ENCODE results near the gene CSRP2.

The CSRP2 gene

GRCh38 chr12:76890151-76891143 is 11.6 kb upstream of the CSRP2 start:
- no peak for DNase-seq

GRCh38 chr12:76888775-76889174 is 10.0 kb upstream of the CSRP2 start:
- no peak for DNase-seq

- peak in 1 of 2 experiments; percentile 60 for DNase-seq
Observed at GRCh38 chr12:76883811-76884210, 5.0 kb upstream of the CSRP2 start.

DNA sequence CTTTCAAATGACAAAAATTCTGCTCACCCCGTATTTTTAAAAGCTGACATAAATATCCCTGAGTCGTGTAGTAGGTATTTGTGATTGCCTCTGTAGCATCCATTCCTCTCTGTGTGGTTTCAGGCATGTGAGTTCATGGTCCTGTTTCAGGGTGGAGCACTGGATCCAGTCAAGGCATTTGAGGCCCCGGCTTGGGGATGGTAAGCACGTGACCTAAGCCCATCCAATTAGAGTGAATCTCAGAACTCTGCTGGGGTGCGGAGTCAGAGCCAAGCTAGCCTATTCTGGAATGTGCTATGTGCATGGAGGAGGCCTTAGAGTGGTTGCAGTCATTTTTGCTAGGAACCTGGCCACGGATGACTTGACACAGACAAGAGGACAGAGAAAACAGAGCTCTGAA is 4.3 kb upstream of the CSRP2 start:
- DNase-seq = no peak

- DNase-seq = no peak
Observed at GRCh38 chr12:76882367-76882766, 3.5 kb upstream of the CSRP2 start.

GRCh38 chr12:76881142-76881541 is 2.3 kb upstream of the CSRP2 start:
- DNase-seq = peak; percentile 62 to 92

DNA sequence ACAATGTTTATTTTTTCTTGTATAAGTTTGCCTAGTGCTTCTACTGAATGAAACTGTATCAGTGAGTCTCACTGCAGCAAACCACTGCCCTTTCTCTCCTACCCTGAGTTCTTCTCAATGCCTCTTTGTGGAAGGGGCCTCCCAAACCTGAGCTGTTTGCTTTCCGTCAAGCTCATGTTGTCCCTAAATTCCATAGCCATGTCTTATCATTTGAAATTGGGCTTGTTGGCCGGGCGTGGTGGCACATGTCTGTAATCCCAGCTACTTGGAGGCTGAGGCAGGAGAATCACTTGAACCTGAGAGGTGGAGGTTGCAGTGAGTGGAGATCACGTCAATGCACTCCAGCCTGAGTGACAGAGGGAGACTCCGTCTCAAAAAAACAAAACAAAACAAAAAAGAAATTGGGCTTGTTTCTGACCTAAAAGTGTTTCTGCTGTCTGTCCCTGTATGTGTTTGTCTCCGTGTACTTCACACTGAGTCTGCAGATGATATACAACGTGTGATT is 1.8 kb upstream of the CSRP2 start:
- no peak for DNase-seq

GRCh38 chr12:76879710-76880518 is 1.1 kb upstream of the CSRP2 start:
- no peak for DNase-seq

DNA sequence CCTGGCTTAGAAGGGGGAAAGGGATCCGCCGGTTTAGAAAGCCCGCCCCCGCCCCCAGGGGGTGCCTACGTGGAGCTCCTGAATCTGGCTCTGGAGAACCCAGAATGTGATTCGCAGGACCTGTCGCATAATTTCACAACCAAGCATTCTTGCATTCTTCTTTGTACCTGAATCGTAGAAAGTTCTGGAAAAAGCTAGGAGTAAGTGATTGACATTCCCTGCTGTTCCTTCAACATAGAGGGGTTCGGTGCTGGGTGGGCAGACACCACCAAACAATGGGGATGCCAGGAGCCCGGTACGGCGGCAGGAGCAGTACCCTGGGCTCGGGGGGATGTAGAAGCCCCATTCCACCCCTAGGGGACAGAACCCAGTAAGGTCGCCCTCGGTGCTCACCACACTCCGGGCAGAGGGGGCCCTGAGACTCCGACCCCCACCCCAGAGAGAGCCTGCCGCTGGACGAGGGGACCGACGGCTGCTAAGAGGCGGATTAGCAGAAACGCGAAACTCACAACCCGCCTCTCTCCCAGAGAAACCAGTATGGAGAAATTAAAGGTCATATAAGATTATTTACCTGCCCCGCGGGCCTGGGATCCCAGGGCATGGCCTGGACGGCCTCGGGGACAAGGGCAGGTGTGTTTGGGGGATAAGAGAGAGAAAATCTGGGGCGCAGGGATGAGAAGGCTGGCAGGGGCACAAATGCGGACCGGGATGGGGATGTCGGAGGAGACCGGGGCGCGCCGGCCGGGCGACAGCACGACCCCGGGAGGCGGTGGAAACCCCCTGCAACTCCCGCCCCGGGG is 520 bp downstream of the CSRP2 start:
- DNase-seq = peak; percentile 33 to 58

GRCh38 chr12:76876696-76877229 is 2.1 kb downstream of the CSRP2 start:
- no peak for DNase-seq

DNA sequence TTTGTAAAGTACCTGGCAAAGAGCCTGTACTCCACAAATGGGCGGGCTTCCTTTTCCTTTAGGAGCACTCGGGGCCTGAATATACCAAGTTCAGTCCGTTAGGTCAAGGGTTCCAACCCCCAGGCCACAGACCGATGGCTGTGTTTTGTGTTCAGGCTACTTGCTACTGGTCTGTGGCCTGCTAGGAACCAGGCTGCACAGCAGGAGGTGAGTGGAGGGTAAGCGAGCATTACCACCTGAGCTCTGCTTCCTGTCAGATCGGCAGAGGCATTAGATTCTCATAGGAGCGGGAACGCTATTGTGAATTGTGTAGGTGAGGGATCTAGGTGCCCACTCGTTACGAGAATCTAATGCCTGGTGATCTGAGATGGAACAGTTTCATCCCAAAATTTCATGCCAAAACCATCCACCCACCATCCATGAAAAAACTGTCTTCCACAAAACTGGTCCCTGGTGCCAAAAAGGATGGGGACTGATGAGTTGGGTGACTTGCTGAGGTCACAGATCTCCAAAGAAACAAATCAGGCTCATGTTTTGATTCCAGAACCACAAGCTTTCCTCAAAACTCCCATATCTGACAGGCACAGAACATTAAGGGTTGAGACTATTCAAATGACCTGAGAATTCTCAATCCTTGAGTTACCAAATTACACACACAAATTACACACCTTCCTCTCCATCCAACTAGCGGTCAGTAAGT is 4.2 kb downstream of the CSRP2 start:
- DNase-seq = no peak

GRCh38 chr12:76874027-76874426 is 4.8 kb downstream of the CSRP2 start:
- DNase-seq = no peak

DNA sequence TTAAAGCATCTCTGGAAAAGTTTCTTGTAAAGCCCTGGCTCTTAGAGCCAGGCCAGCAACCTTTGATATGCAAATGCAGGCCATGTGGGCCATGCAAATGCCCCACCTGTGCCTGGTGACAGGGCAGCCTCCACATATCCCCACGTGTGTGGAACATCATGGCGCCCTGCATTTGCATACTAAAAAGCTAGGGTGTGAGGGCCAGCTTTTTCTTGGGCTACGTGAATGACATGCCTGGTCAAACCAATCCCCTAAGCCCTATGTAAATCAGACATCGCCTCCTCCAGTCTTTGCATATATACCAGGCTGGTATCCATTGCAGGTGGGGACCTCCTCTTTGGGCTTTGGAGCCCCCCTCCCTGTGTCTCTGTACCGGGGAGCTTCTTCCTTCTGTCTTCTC is 6.4 kb downstream of the CSRP2 start:
- no peak for DNase-seq

DNA sequence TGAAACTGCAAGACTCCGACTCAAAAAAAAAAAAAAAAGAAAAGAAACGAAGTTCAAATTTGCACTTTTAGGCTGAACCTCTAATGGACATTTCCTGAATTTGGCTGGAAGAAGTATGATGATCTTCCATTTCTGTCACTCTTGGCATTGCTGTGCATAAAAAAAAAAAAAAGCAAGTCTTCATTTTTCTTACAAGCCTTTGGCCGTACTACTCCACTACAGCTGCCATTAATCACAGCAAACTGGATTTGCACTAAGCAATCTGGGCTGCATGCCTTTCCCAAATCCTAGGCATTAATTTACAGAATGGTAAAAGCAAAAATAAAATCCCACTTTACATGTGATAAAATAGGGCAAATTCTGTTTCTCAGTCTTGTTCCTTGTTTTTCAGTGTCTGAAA is 7.1 kb downstream of the CSRP2 start:
- DNase-seq = no peak

- DNase-seq = no peak
Observed at GRCh38 chr12:76871082-76871481, 7.7 kb downstream of the CSRP2 start.

DNA sequence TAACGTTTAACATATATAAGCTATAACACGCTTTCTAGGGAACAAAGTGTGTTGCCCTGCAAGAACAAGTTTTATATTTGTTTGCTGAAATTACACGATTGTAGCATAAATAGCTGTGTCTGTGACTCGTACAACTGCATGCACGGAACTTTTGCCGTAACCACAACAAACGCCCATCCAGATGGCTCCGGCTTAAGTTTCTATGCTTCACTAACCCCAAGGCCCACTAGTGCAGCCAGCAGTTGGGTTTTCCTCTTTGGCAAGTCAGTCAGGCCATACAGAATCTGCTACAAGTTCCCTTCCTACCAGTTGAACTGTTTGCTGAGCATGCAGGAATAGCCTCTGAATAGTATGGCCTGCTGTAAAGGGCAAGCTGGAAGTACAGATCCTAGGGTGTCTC is 12.1 kb downstream of the CSRP2 start:
- peak; percentile 79 to 94 for DNase-seq

GRCh38 chr12:76866151-76866567 is 12.7 kb downstream of the CSRP2 start:
- peak; percentile 66 to 81 for DNase-seq

DNA sequence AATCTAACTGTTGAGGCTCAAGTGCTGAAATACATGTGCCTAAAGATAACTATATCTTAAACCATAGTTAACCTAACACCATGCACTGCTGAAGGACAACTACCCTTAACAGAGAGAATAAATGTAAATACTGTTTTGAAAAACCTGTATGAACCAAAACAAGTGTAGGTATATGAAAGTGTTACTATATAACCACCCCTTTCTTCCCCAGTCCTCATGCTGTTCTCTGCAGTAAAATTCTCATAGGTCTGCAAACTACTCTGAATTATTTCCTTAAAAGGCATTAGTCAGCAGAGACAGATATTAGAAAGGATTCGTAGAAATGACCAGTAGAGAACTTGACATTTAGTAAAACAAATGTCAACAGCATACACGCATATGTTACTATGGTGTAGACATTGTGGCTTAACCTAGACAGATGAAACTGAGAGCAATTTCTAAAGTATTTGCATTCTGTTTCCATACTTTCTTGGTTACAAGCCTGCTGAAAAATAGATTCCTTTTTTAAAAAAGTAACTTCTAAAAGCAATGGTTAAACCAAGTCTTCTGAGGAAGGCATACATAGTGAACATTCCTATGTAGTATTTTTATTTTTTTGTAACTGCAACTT is 13.9 kb downstream of the CSRP2 start:
- DNase-seq = no peak

GRCh38 chr12:76863837-76864236 is 15.0 kb downstream of the CSRP2 start:
- no peak for DNase-seq

DNA sequence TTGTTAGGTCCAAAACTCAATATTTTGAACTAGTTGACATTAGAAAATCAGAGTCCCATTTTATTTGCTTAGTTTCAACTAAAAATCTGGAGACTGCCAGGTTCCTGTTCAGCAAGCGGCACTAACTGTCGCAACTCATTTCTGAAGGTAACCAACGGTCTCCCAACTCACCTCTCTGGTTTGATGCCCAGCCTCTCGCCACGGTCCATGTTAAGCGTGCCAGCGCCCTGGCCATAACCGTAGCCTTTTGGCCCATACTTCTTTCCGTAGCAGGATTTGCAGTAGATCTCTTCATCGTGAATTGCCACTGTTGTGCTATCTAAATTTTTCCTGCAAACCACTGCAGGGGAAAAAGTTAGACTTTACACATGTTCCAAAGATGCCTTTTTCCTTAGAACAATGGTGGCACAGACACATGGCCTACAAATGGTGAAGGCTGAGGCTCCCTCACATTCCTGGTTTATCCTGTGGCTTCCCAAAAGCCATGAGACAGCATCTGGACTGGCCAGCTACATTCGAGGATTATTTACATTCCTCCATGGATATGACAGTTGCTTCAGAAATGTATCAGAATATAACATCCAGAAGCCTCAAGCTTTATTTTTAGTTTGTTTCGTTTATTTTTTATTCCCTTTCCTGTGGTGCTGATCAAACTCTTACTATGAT is 15.7 kb downstream of the CSRP2 start:
- no peak for DNase-seq

DNA sequence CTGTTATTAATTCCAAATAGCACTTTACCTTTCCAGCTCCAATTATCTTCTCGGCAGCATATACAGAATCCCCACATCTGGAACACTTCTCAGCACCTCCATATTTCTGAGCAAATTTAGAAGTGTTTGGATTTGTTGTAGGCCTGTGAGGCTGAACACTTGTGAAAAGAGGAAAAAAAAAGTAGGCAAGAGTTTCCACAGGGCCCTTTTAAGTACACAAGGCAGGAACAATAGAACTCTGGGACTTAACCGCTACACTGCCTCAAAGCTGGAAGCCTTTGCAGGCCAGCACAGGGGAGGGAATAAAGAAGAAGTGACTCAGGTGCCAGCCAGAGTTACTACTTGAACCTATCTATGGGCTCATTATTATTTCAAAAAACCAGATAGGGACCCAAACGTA is 18.6 kb downstream of the CSRP2 start:
- no peak for DNase-seq
